Measurements from ENCODE around the gene ALG12.

Gene ALG12

DNA sequence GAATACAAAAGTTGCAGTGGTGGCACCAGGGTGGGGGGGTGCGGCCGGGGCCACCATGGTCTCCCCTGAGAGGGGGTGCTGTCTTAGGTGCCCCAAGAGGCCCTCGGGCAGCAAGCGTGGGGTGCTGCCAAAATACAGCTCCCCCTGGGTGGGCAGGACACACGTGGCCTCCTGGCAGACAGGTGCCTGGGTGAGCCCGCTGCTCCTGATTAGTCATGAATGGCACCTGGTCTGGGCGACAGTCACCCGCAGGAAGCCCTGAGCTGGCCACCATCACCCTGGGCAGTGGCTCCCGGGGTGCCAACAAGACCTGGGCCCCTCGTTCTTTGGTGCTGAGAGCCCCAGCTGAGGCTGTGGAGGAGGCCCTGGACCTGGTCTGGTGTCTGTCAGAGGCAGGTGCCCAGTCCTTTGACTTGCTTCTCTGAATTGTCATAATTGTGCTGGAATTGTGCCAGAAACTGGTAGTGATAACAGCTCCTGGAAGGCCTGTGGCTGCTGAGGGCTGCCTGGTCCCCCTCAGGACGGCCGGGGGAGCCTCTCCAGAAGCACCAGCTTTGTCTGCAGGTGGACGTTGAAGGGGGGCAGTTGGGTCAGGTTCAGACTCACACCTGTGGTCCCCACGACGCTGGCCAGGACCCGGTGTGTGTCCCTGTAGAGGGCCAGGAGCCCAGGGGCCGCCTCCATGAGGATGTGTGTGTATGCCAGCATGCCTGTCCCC is 14.8 kb downstream of the ALG12 start:
- DNase-seq (ENCODE audit: insufficient read length) (no peak), FAIRE-seq (no peak)
- TF ChIP-seq POLR2AphosphoS5 (IDR thresholded peaks at IDR 0.05; ENCODE audit: low read depth, low read length) (no peak), POLR2A (IDR thresholded peaks at IDR 0.05; ENCODE audit: low read depth, low read length) (no peak), TAF1 (IDR thresholded peaks at IDR 0.05; ENCODE audit: borderline replicate concordance, low read depth, low read length) (no peak)

- no peak for DNase-seq (ENCODE audit: insufficient read length)
- TF ChIP-seq POLR2A (IDR thresholded peaks at IDR 0.05; ENCODE audit: low read depth, low read length) (no peak), TAF1 (IDR thresholded peaks at IDR 0.05; ENCODE audit: borderline replicate concordance, low read depth, low read length) (no peak), POLR2AphosphoS5 (IDR thresholded peaks at IDR 0.05; ENCODE audit: low read depth, low read length) (peak; percentile 66)
- FAIRE-seq, result no peak
Observed at GRCh38 chr22:49901457-49901856, 16.8 kb downstream of the ALG12 start.

- DNase-seq (ENCODE audit: insufficient read length) (no peak), FAIRE-seq (no peak)
- TF ChIP-seq POLR2A (IDR thresholded peaks at IDR 0.05; ENCODE audit: low read depth, low read length), result no peak
- no peak for TF ChIP-seq POLR2AphosphoS5 (IDR thresholded peaks at IDR 0.05; ENCODE audit: low read depth, low read length)
- no peak for TF ChIP-seq TAF1 (IDR thresholded peaks at IDR 0.05; ENCODE audit: borderline replicate concordance, low read depth, low read length)
Observed at GRCh38 chr22:49900441-49901230, 17.6 kb downstream of the ALG12 start.

GRCh38 chr22:49899530-49899929 is 18.7 kb downstream of the ALG12 start:
- no peak for DNase-seq (ENCODE audit: insufficient read length)
- FAIRE-seq, result no peak
- TF ChIP-seq POLR2A (IDR thresholded peaks at IDR 0.05; ENCODE audit: low read depth, low read length), result no peak
- TF ChIP-seq POLR2AphosphoS5 (IDR thresholded peaks at IDR 0.05; ENCODE audit: low read depth, low read length), result no peak
- no peak for TF ChIP-seq TAF1 (IDR thresholded peaks at IDR 0.05; ENCODE audit: borderline replicate concordance, low read depth, low read length)

DNA sequence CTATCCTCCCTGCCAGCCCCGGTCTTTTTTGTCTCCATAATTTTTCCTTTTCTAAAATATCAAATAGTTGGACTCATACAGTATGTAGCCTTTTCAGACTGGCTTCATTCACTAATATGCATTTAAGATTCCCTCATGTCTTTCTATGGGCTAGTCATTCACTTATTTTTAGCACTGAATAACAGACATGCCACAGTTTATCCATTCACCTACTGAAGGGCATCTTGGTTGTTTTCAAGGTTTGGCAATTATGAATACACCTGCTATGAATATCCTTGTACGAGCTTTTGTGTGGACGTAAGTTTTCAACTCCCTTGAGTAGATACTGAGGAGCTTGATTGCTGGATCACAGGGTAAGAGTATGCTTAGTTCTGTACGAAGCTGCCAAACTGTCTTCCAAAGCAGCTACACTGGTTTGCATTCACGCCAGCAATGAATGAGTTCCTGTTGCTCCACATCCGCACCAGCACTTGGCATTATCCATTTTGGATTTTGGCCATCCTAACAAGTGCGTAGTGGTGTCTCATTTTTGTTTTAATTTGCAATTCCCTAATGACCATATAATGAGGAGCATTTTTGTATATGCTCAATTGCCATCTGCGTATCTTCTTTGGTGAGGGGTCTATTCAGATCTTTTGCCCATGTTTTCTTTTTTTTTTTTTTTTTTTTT is 21.1 kb downstream of the ALG12 start:
- TF ChIP-seq POLR2AphosphoS5 (IDR thresholded peaks at IDR 0.05; ENCODE audit: low read depth, low read length) (no peak), TAF1 (IDR thresholded peaks at IDR 0.05; ENCODE audit: borderline replicate concordance, low read depth, low read length) (no peak), POLR2A (IDR thresholded peaks at IDR 0.05; ENCODE audit: low read depth, low read length) (no peak)
- FAIRE-seq (no peak), DNase-seq (ENCODE audit: insufficient read length) (no peak)

GRCh38 chr22:49896201-49896600 is 22.0 kb downstream of the ALG12 start:
- TF ChIP-seq POLR2A (IDR thresholded peaks at IDR 0.05; ENCODE audit: low read depth, low read length) (no peak), POLR2AphosphoS5 (IDR thresholded peaks at IDR 0.05; ENCODE audit: low read depth, low read length) (no peak), TAF1 (IDR thresholded peaks at IDR 0.05; ENCODE audit: borderline replicate concordance, low read depth, low read length) (no peak)
- no peak for FAIRE-seq
- no peak for DNase-seq (ENCODE audit: insufficient read length)

- FAIRE-seq, result peak; percentile 70
- DNase-seq (ENCODE audit: insufficient read length), result no peak
- peak; percentile 26; the same call in 1 of the 2 replicates for TF ChIP-seq POLR2AphosphoS5 (IDR thresholded peaks at IDR 0.05; ENCODE audit: low read depth, low read length)
- no peak for TF ChIP-seq TAF1 (IDR thresholded peaks at IDR 0.05; ENCODE audit: borderline replicate concordance, low read depth, low read length)
- no peak for TF ChIP-seq POLR2A (IDR thresholded peaks at IDR 0.05; ENCODE audit: low read depth, low read length)
Observed at GRCh38 chr22:49894322-49895054, 23.8 kb downstream of the ALG12 start.

DNA sequence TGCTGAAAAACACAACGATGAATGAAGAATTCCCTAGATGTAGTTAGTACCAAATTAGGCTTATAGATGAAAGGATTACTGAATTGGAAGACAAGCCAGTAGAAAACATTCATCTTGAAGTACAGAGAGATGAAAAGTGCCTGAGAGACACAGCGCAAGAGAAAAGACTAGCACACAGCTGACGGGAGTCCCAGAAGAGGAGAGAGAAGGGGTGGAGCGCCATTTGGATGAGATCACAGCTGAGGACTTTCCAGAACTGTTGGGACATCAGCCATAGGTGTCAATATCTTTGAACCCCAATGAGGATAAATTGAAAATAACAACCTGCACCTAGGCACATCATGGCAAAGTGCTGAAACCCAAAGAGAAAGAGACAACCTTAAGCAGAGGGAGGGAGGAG is 25.2 kb downstream of the ALG12 start:
- no peak for DNase-seq (ENCODE audit: insufficient read length)
- no peak for FAIRE-seq
- no peak for TF ChIP-seq TAF1 (IDR thresholded peaks at IDR 0.05; ENCODE audit: borderline replicate concordance, low read depth, low read length)
- no peak for TF ChIP-seq POLR2AphosphoS5 (IDR thresholded peaks at IDR 0.05; ENCODE audit: low read depth, low read length)
- no peak for TF ChIP-seq POLR2A (IDR thresholded peaks at IDR 0.05; ENCODE audit: low read depth, low read length)

DNA sequence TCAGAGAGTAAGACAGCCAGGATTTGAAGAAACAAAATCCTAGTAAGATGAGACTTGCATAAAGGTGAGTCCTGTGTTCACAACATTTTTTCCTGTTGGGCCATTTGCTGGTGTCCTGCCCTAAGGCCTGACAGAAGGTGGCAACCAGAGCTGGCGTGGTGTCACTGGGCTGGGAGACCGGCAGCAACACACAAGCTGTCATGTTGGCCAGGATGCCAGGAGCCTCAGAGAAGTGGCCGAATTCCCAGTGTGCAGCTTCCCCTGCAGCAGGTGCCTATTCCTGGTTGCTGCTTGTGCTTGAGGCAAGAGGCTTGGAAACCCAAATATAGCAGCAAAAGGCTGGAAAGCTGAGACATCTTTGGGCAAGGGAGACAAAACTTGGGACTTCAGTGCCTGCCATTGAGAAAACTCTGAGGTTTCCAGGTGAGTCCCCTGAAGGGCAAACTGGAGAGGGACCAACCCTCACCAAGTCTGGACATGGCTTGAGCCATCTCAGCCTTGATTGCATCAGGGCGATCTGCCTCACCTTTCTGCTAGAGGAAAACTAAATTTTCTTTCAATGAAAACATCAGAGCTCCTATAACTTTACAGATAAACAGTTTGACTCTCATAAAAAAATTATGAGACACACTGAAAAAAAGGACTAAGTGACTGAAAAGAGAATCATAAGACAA is 25.9 kb downstream of the ALG12 start:
- FAIRE-seq, result no peak
- TF ChIP-seq POLR2A (IDR thresholded peaks at IDR 0.05; ENCODE audit: low read depth, low read length), result no peak
- DNase-seq (ENCODE audit: insufficient read length), result no peak

DNA sequence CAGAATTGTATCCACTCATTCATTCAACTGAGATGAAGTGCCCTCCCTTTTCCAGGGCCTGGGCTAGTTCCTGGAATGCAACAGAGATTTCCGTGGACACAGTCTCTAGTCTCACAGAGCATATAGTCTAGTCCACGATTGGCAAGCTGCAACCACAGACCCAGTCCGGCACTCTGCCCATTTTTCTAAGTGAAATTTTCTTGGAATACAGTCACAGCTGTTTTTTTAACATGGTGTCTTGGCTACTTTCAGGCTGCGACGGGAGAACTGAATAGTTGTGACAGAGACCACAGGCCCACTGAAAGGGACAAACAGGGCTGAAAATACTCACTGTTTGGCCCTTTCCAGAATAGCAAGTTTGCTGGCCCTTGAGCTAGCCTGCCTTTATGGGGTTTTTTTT is 29.2 kb downstream of the ALG12 start:
- TF ChIP-seq TAF1 (IDR thresholded peaks at IDR 0.05; ENCODE audit: borderline replicate concordance, low read depth, low read length) (no peak), POLR2AphosphoS5 (IDR thresholded peaks at IDR 0.05; ENCODE audit: low read depth, low read length) (no peak), POLR2A (IDR thresholded peaks at IDR 0.05; ENCODE audit: low read depth, low read length) (no peak)
- no peak for FAIRE-seq
- DNase-seq (ENCODE audit: insufficient read length), result no peak

DNA sequence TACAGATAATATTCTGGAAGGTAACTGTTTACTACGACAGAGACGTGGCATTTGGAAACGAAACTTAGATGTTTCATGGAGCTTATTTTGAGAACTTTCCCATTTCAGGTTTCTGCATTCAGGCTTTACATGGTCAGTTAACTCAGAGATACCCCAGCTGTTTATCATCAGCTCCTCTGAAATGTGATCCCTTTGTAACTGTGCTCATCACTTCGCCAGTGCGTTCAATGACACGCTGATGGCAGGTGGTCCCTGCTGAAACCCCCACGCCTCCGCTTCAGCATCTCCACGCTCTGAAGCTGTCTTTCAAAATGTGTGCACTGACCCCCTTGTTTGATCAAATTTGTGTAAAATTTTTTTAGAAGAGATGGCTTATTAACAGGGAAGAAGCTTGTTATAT is 30.5 kb downstream of the ALG12 start:
- TF ChIP-seq POLR2A (IDR thresholded peaks at IDR 0.05; ENCODE audit: low read depth, low read length) (no peak), POLR2AphosphoS5 (IDR thresholded peaks at IDR 0.05; ENCODE audit: low read depth, low read length) (no peak), TAF1 (IDR thresholded peaks at IDR 0.05; ENCODE audit: borderline replicate concordance, low read depth, low read length) (no peak)
- DNase-seq (ENCODE audit: insufficient read length), result no peak
- no peak for FAIRE-seq
